ENCODE results near the gene DEPDC5.

- TF ChIP-seq NRF1 (IDR thresholded peaks at IDR 0.05; ENCODE audit: low read depth, low read length) = no peak
- no peak for TF ChIP-seq MAFK (IDR thresholded peaks at IDR 0.05; ENCODE audit: low read depth, low read length)
Observed at GRCh38 chr22:31870890-31871289, 117.1 kb downstream of the DEPDC5 start.
